ENCODE measurements around the gene NPRL2.

NPRL2 gene

GRCh38 chr3:50333744-50334328 is 16.7 kb downstream of the NPRL2 start:
- no peak for DNase-seq (ENCODE audit: low spot score)
- Histone ChIP-seq H3K36me3 (replicated peaks in 1 of 2; ENCODE audit: control insufficient read depth in 2 of 2, insufficient read depth in 2 of 2, low read length in 2 of 2) (peaks cover 36 to 62% of the 10 kb centered on the region in 2 donors), H3K27ac (replicated peaks; ENCODE audit: low read length) (no peak overlapping the region), H2BK5ac (ENCODE audit: low read length) (no peak overlapping the region), H3K4me2 (ENCODE audit: insufficient read depth, low read length, poor library complexity, severe bottlenecking) (no peak overlapping the region), H2AK5ac (ENCODE audit: low read depth, low read length) (no peak overlapping the region), H4K91ac (ENCODE audit: low read depth, low read length, poor library complexity) (no peak overlapping the region), H3K4me1 (ENCODE audit: control insufficient read depth in 2 of 2, insufficient read depth in 1 of 2, low read depth in 1 of 2, low read length in 2 of 2) (peaks cover 10 to 14% of the 10 kb centered on the region in 2 donors), H3K79me1 (ENCODE audit: low read depth, low read length) (peaks cover 10% of the 10 kb centered on the region), H3K14ac (ENCODE audit: low read length) (no peak overlapping the region), H3K27me3 (ENCODE audit: control insufficient read depth in 3 of 3, insufficient read depth in 3 of 3, low read depth in 1 of 3, low read length in 3 of 3) (peaks cover 0 to 5% (median 2%) of the 10 kb centered on the region in 3 experiments), H3K9ac (ENCODE audit: low read depth, low read length, poor library complexity) (no peak overlapping the region), H2AFZ (ENCODE audit: low read length) (no peak overlapping the region), H2BK120ac (ENCODE audit: low read depth, low read length) (no peak overlapping the region), H2BK15ac (ENCODE audit: low read length) (no peak overlapping the region), H3K4me3 (ENCODE audit: low read length in 2 of 2) (no peak overlapping the region), H3K23ac (ENCODE audit: low read depth, low read length, poor library complexity) (no peak overlapping the region), H4K8ac (ENCODE audit: low read depth, low read length) (no peak overlapping the region), H3K4ac (ENCODE audit: low read length) (no peak overlapping the region), H3K9me3 (replicated peaks in 1 of 2; ENCODE audit: control insufficient read depth in 2 of 2, insufficient read depth in 1 of 2, low read depth in 1 of 2, low read length in 2 of 2) (no peaks in the 10 kb centered on the region), H2BK12ac (ENCODE audit: low read length) (no peak overlapping the region), H3K18ac (ENCODE audit: low read length) (no peak overlapping the region)
- no CpG with 5 or more reads among the region's 12 CpGs for WGBS, 2 donors (ENCODE audit: extremely low coverage in 2 of 2, insufficient read length in 2 of 2, insufficient replicate concordance in 1 of 2)

- Histone ChIP-seq H3K4me1 (ENCODE audit: control insufficient read depth in 2 of 2, insufficient read depth in 1 of 2, low read depth in 1 of 2, low read length in 2 of 2) (peaks cover 9 to 14% of the 10 kb centered on the region in 2 donors), H3K27ac (replicated peaks; ENCODE audit: low read length) (no peak overlapping the region), H2BK12ac (ENCODE audit: low read length) (no peak overlapping the region), H3K14ac (ENCODE audit: low read length) (no peak overlapping the region), H3K4ac (ENCODE audit: low read length) (no peak overlapping the region), H3K36me3 (replicated peaks in 1 of 2; ENCODE audit: control insufficient read depth in 2 of 2, insufficient read depth in 2 of 2, low read length in 2 of 2) (peaks cover 36 to 66% of the 10 kb centered on the region in 2 donors), H2AFZ (ENCODE audit: low read length) (no peak overlapping the region), H2BK120ac (ENCODE audit: low read depth, low read length) (no peak overlapping the region), H2AK5ac (ENCODE audit: low read depth, low read length) (no peak overlapping the region), H3K18ac (ENCODE audit: low read length) (no peak overlapping the region), H3K9me3 (replicated peaks in 1 of 2; ENCODE audit: control insufficient read depth in 2 of 2, insufficient read depth in 1 of 2, low read depth in 1 of 2, low read length in 2 of 2) (no peaks in the 10 kb centered on the region), H2BK15ac (ENCODE audit: low read length) (no peak overlapping the region), H2BK5ac (ENCODE audit: low read length) (no peak overlapping the region), H3K4me3 (ENCODE audit: low read length in 2 of 2) (no peak overlapping the region), H3K4me2 (ENCODE audit: insufficient read depth, low read length, poor library complexity, severe bottlenecking) (no peak overlapping the region), H3K9ac (ENCODE audit: low read depth, low read length, poor library complexity) (no peak overlapping the region), H3K23ac (ENCODE audit: low read depth, low read length, poor library complexity) (no peak overlapping the region), H3K27me3 (ENCODE audit: control insufficient read depth in 3 of 3, insufficient read depth in 3 of 3, low read depth in 1 of 3, low read length in 3 of 3) (no peaks in the 10 kb centered on the region), H4K91ac (ENCODE audit: low read depth, low read length, poor library complexity) (no peak overlapping the region), H3K79me1 (ENCODE audit: low read depth, low read length) (peaks cover 14% of the 10 kb centered on the region), H4K8ac (ENCODE audit: low read depth, low read length) (no peak overlapping the region)
- no peak for DNase-seq (ENCODE audit: low spot score)
- no CpG with 5 or more reads among the region's 19 CpGs for WGBS, 2 donors (ENCODE audit: extremely low coverage in 2 of 2, insufficient read length in 2 of 2, insufficient replicate concordance in 1 of 2)
These were observed 19.1 kb downstream of the NPRL2 start for GRCh38 chr3:50331364-50331907.

- H3K4me1 ChIP-seq (ENCODE audit: control insufficient read depth in 2 of 2, insufficient read depth in 1 of 2, low read depth in 1 of 2, low read length in 2 of 2), result peaks cover 3 to 6% of the 10 kb centered on the region in 2 donors
- H2AFZ ChIP-seq (ENCODE audit: low read length), result no peak overlapping the region
- no peak overlapping the region for H3K27ac ChIP-seq (replicated peaks; ENCODE audit: low read length)
- no peak for DNase-seq (ENCODE audit: low spot score)
- no peak overlapping the region for H3K23ac ChIP-seq (ENCODE audit: low read depth, low read length, poor library complexity)
- no peak overlapping the region for H3K14ac ChIP-seq (ENCODE audit: low read length)
- peaks cover 10% of the 10 kb centered on the region for H3K79me1 ChIP-seq (ENCODE audit: low read depth, low read length)
- peak overlapping the region; percentile 70 for H4K8ac ChIP-seq (ENCODE audit: low read depth, low read length)
- H3K18ac ChIP-seq (ENCODE audit: low read length), result no peak overlapping the region
- H2BK12ac ChIP-seq (ENCODE audit: low read length), result no peak overlapping the region
- no peak overlapping the region for H3K9ac ChIP-seq (ENCODE audit: low read depth, low read length, poor library complexity)
- no peaks in the 10 kb centered on the region for H3K9me3 ChIP-seq (replicated peaks in 1 of 2; ENCODE audit: control insufficient read depth in 2 of 2, insufficient read depth in 1 of 2, low read depth in 1 of 2, low read length in 2 of 2)
- no peaks in the 10 kb centered on the region for H3K27me3 ChIP-seq (ENCODE audit: control insufficient read depth in 3 of 3, insufficient read depth in 3 of 3, low read depth in 1 of 3, low read length in 3 of 3)
- peak overlapping the region in 1 of 2 donors; percentile 28 for H3K4me3 ChIP-seq (ENCODE audit: low read length in 2 of 2)
- peaks cover 40 to 70% of the 10 kb centered on the region in 2 donors for H3K36me3 ChIP-seq (replicated peaks in 1 of 2; ENCODE audit: control insufficient read depth in 2 of 2, insufficient read depth in 2 of 2, low read length in 2 of 2)
- no CpG with 5 or more reads among the region's 10 CpGs for WGBS, 2 donors (ENCODE audit: extremely low coverage in 2 of 2, insufficient read length in 2 of 2, insufficient replicate concordance in 1 of 2)
- no peak overlapping the region for H2BK5ac ChIP-seq (ENCODE audit: low read length)
- H3K4me2 ChIP-seq (ENCODE audit: insufficient read depth, low read length, poor library complexity, severe bottlenecking), result no peak overlapping the region
- no peak overlapping the region for H3K4ac ChIP-seq (ENCODE audit: low read length)
- H2AK5ac ChIP-seq (ENCODE audit: low read depth, low read length), result no peak overlapping the region
- no peak overlapping the region for H2BK120ac ChIP-seq (ENCODE audit: low read depth, low read length)
- no peak overlapping the region for H4K91ac ChIP-seq (ENCODE audit: low read depth, low read length, poor library complexity)
- H2BK15ac ChIP-seq (ENCODE audit: low read length), result no peak overlapping the region
These were observed 20.2 kb downstream of the NPRL2 start for GRCh38 chr3:50330330-50330729.

- Histone ChIP-seq H3K4me1 (ENCODE audit: control insufficient read depth in 2 of 2, insufficient read depth in 1 of 2, low read depth in 1 of 2, low read length in 2 of 2) (peaks cover 8 to 12% of the 10 kb centered on the region in 2 donors), H3K9me3 (replicated peaks in 1 of 2; ENCODE audit: control insufficient read depth in 2 of 2, insufficient read depth in 1 of 2, low read depth in 1 of 2, low read length in 2 of 2) (no peaks in the 10 kb centered on the region), H4K91ac (ENCODE audit: low read depth, low read length, poor library complexity) (no peak within 1 kb of the TSS), H2BK15ac (ENCODE audit: low read length) (no peak within 1 kb of the TSS), H2AFZ (ENCODE audit: low read length) (peak within 1 kb of the TSS; percentile 74), H3K4me2 (ENCODE audit: insufficient read depth, low read length, poor library complexity, severe bottlenecking) (peak within 1 kb of the TSS; percentile 94), H3K4me3 (ENCODE audit: low read length in 2 of 2) (peak within 1 kb of the TSS; percentile 74 to 98), H3K23ac (ENCODE audit: low read depth, low read length, poor library complexity) (peak within 1 kb of the TSS; percentile 62), H3K36me3 (replicated peaks in 1 of 2; ENCODE audit: control insufficient read depth in 2 of 2, insufficient read depth in 2 of 2, low read length in 2 of 2) (peaks cover 43 to 69% of the 10 kb centered on the region in 2 donors), H2BK12ac (ENCODE audit: low read length) (no peak within 1 kb of the TSS), H3K4ac (ENCODE audit: low read length) (peak within 1 kb of the TSS; percentile 53), H2AK5ac (ENCODE audit: low read depth, low read length) (peak within 1 kb of the TSS; percentile 67), H2BK120ac (ENCODE audit: low read depth, low read length) (no peak within 1 kb of the TSS), H3K27me3 (ENCODE audit: control insufficient read depth in 3 of 3, insufficient read depth in 3 of 3, low read depth in 1 of 3, low read length in 3 of 3) (no peaks in the 10 kb centered on the region), H2BK5ac (ENCODE audit: low read length) (peak within 1 kb of the TSS; percentile 26), H3K14ac (ENCODE audit: low read length) (no peak within 1 kb of the TSS), H3K9ac (ENCODE audit: low read depth, low read length, poor library complexity) (peak within 1 kb of the TSS; percentile 96), H4K8ac (ENCODE audit: low read depth, low read length) (no peak within 1 kb of the TSS), H3K79me1 (ENCODE audit: low read depth, low read length) (peaks cover 11% of the 10 kb centered on the region), H3K27ac (replicated peaks; ENCODE audit: low read length) (peak within 1 kb of the TSS; percentile 27), H3K18ac (ENCODE audit: low read length) (peak within 1 kb of the TSS; percentile 73)
- DNase-seq (ENCODE audit: low spot score), result peak; percentile 93
- WGBS, 2 donors (ENCODE audit: extremely low coverage in 2 of 2, insufficient read length in 2 of 2, insufficient replicate concordance in 1 of 2), result no CpG with 5 or more reads among the region's 55 CpGs
These were observed 22.5 kb downstream of the NPRL2 start, which contains the start of gene TUSC2 for GRCh38 chr3:50327943-50328691. TSS of gene TUSC2 (minus strand) at chr3:50328223. CDS start at chr3:50328099, 124 bp downstream.
